SH-SY5Y (cell line): ENCODE measurements around the gene MANBA.

Source experiments
- GATA2 ChIP-seq: IDR thresholded peaks from 2 replicates; pipeline ENCODE4 v1.6.1; 2011; ENCODE audit warnings: mild to moderate bottlenecking, low read depth, low read length
- GATA3 ChIP-seq: IDR thresholded peaks from 2 replicates; pipeline ENCODE4 v1.6.1; 2011; ENCODE audit warnings: low read depth, mild to moderate bottlenecking, low read length, moderate library complexity

The MANBA gene

GRCh38 chr4:102633100-102633499, 127.7 kb downstream of the MANBA start:
- TF ChIP-seq GATA2 (no peak), GATA3 (no peak)

GRCh38 chr4:102632241-102633065, 128.3 kb downstream of the MANBA start:
- no peak for TF ChIP-seq GATA2
- TF ChIP-seq GATA3: no peak

- no peak for TF ChIP-seq GATA3
- TF ChIP-seq GATA2: no peak
Observed at GRCh38 chr4:102631616-102632015, 129.2 kb downstream of the MANBA start.

GRCh38 chr4:102629673-102630072, 131.1 kb downstream of the MANBA start:
- TF ChIP-seq GATA2 (no peak), GATA3 (no peak)

- TF ChIP-seq GATA3: no peak
- no peak for TF ChIP-seq GATA2
Observed at GRCh38 chr4:102627831-102628523, 132.8 kb downstream of the MANBA start.

GRCh38 chr4:102625232-102625930, 135.4 kb downstream of the MANBA start:
- TF ChIP-seq GATA2: no peak
- TF ChIP-seq GATA3: no peak

- no peak for TF ChIP-seq GATA2
- TF ChIP-seq GATA3: no peak
Observed at GRCh38 chr4:102624505-102624904, 136.3 kb downstream of the MANBA start.

GRCh38 chr4:102623622-102624021, 137.1 kb downstream of the MANBA start:
- TF ChIP-seq GATA3 (no peak), GATA2 (no peak)

GRCh38 chr4:102620697-102621497, 139.9 kb downstream of the MANBA start:
- TF ChIP-seq GATA2 (no peak), GATA3 (no peak)

- TF ChIP-seq GATA2 (peak; percentile 78), GATA3 (no peak)
Observed at GRCh38 chr4:102616636-102617035, 144.1 kb downstream of the MANBA start.

GRCh38 chr4:102614801-102615200, 146.0 kb downstream of the MANBA start:
- no peak for TF ChIP-seq GATA3
- TF ChIP-seq GATA2: no peak

- TF ChIP-seq GATA2 (no peak), GATA3 (no peak)
Observed at GRCh38 chr4:102612824-102613366, 147.9 kb downstream of the MANBA start.

- no peak for TF ChIP-seq GATA3
- TF ChIP-seq GATA2: no peak
Observed at GRCh38 chr4:102612210-102612609, 148.6 kb downstream of the MANBA start.
